ENCODE measurements around the gene GRM8. TPM values are rescaled to one million over a fixed set of nuclear protein-coding genes. Genes with fewer than 3 reads are reported as not detected.

Gene GRM8
- total RNA-seq, 4 donors from 2014 or later, result not detected

DNA sequence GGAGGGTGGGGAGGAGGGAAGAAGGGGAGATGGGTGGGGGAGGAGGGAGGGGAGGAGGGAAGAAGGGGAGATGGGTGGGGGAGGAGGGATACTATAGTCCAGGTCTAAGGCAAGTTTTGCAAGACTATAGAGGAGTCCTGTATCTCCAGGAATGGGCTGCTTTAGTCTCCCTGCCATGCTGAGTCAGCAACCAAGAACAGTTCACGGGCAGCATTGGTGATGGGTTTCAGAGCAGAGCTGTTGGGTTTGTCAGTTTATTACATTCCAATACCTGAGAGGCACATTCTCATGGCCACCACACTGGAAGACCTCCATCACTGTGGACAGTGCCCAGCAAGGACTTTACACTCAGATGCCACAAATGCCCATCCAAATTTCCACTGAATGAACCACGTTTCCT lies 212.7 kb downstream of the GRM8 start:
- H3K4me3 ChIP-seq, result no peak overlapping the region
- 75% methylated on average over 2 of the region's 2 CpGs for WGBS
- no peaks in the 10 kb centered on the region for H3K36me3 ChIP-seq
- no peak for DNase-seq (ENCODE audit: low spot score in 2 of 2)
- no peaks in the 10 kb centered on the region for H3K9me3 ChIP-seq
- no peaks in the 10 kb centered on the region for H3K4me1 ChIP-seq
- no peak overlapping the region for H3K27ac ChIP-seq
- H3K27me3 ChIP-seq, result no peaks in the 10 kb centered on the region
- TF ChIP-seq POLR2AphosphoS5 (IDR thresholded peaks at IDR 0.05), result no peak

DNA sequence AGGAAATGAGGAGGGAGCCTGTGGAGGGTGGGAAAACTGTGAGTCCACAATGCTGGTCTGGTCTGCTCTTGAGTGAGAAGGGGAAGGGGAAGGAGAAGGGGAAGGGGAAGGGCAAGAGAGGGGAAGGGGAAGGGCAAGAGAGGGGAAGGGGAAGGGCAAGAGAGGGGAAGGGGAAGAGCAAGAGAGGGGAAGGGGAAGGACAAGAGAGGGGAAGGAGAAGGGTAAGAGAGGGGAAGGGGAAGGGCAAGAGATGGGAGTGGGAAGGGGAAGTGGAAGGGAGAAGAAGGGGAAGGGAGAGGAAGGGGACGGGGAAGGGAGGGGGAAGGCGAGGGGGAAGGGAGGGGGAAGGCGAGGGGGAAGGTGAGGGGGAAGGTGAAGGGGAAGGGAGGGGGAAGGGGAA lies 213.2 kb downstream of the GRM8 start:
- Histone ChIP-seq H3K9me3 (no peaks in the 10 kb centered on the region), H3K4me1 (no peaks in the 10 kb centered on the region), H3K4me3 (no peak overlapping the region), H3K27me3 (no peaks in the 10 kb centered on the region), H3K36me3 (no peaks in the 10 kb centered on the region), H3K27ac (no peak overlapping the region)
- TF ChIP-seq POLR2A (IDR thresholded peaks at IDR 0.05) (no peak), POLR2AphosphoS5 (IDR thresholded peaks at IDR 0.05) (no peak), EP300 (IDR thresholded peaks at IDR 0.05) (no peak)
- TF ChIP-seq, protein P1, sequence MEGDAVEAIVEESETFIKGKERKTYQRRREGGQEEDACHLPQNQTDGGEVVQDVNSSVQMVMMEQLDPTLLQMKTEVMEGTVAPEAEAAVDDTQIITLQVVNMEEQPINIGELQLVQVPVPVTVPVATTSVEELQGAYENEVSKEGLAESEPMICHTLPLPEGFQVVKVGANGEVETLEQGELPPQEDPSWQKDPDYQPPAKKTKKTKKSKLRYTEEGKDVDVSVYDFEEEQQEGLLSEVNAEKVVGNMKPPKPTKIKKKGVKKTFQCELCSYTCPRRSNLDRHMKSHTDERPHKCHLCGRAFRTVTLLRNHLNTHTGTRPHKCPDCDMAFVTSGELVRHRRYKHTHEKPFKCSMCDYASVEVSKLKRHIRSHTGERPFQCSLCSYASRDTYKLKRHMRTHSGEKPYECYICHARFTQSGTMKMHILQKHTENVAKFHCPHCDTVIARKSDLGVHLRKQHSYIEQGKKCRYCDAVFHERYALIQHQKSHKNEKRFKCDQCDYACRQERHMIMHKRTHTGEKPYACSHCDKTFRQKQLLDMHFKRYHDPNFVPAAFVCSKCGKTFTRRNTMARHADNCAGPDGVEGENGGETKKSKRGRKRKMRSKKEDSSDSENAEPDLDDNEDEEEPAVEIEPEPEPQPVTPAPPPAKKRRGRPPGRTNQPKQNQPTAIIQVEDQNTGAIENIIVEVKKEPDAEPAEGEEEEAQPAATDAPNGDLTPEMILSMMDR (IDR thresholded peaks at IDR 0.05), result no peak
- WGBS, result 100% methylated on average over 1 of the region's 3 CpGs
- no peak for DNase-seq (ENCODE audit: low spot score in 2 of 2)

DNA sequence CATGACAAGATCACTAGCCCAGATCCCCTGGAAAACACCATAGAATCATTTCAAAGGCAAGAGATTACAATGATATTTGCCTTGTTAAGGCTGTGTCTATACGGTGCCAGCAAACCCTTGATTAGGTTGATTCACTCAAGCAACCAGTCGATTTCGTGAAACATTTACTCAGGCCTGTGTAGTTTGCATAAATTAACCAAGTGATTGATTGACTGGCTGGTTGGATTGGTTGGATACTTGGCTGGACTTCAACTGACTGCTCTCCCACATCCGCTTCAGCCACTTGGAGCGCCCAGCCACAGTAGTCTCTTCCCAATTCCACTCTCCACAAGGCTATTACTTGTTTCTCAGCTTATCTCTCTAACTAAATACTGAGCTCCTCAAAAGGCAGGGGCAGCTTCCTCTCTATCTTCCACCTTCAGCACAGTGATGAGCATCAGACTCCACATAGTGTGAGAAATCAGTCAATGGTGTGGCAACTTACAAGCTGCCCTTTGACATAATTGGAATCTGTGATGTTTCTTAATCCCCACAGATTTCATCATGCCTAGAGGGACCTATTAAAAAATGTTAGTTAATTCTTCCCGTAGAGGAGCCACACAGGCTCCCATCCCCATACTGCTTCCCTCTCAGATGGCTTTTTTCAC lies 217.4 kb downstream of the GRM8 start:
- no peak for DNase-seq (ENCODE audit: low spot score in 2 of 2)
- WGBS, result 85% methylated on average over 6 of the region's 6 CpGs

DNA sequence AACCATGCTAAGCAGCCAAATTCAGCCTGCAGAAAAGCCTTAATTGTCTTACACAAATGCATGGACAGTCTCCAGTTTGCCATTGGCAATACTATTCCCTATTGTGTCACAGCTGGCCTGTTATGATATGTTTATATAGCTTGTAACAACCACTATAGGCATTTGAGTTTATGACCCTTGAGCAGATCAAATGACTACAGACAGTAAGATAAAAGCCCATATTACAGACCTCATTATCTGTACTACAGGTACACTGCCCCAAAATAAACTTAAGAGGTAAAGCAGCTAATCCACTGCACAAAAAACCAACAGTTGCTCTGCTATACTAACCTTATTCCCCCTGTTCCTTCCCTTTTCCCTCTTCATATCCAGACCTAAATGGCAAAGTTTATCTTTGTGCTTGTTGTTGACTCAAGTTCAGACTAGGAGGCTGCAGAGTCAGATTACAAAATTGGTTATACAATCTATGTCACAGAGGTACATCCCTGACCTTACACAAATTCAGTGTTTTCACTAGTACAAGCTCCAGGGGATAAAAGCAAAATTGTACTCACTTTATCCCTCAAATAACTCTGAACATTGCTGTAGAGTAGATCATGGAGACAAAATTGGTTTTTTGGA lies 218.4 kb downstream of the GRM8 start:
- no peaks in the 10 kb centered on the region for H3K27me3 ChIP-seq
- TF ChIP-seq EP300 (IDR thresholded peaks at IDR 0.05) (no peak), POLR2A (IDR thresholded peaks at IDR 0.05) (no peak), POLR2AphosphoS5 (IDR thresholded peaks at IDR 0.05) (no peak)
- TF ChIP-seq, protein P1 (IDR thresholded peaks at IDR 0.05), result no peak
- no peak for DNase-seq (ENCODE audit: low spot score in 2 of 2)
- no peaks in the 10 kb centered on the region for H3K4me1 ChIP-seq
- H3K36me3 ChIP-seq, result no peaks in the 10 kb centered on the region
- H3K27ac ChIP-seq, result no peak overlapping the region
- H3K4me3 ChIP-seq, result no peak overlapping the region
- no peaks in the 10 kb centered on the region for H3K9me3 ChIP-seq

More for the DNA sequence above, 217.4 kb downstream of the GRM8 start:
- Histone ChIP-seq H3K27me3 (no peaks in the 10 kb centered on the region), H3K9me3 (no peaks in the 10 kb centered on the region), H3K4me3 (no peak overlapping the region), H3K4me1 (no peaks in the 10 kb centered on the region), H3K27ac (no peak overlapping the region), H3K36me3 (no peaks in the 10 kb centered on the region)
- TF ChIP-seq POLR2A (IDR thresholded peaks at IDR 0.05), result no peak
- TF ChIP-seq POLR2AphosphoS5 (IDR thresholded peaks at IDR 0.05), result no peak
- no peak for TF ChIP-seq EP300 (IDR thresholded peaks at IDR 0.05)
- TF ChIP-seq, protein P1 (IDR thresholded peaks at IDR 0.05), result no peak

DNA sequence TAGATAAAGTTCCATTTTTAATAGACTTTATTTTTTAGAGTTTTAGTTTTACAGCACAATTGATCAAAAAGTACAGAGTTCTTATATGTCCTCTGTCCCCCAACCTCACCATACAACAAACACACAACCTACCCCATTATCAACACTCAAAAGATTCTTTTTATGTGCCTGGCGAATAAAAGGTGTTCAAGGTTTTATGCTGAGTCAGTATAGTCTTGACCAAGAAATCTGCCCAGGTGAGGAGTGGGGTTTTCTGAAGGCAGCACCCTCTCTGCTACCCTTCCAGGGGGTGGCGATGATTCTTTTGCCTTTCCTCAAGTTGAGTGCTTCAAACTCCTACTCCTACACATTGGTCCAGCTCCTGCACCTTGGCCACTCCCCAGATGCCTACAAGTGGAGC lies 222.9 kb downstream of the GRM8 start:
- H3K9me3 ChIP-seq, result peaks cover 4% of the 10 kb centered on the region
- 89% methylated on average over 2 of the region's 2 CpGs for WGBS
- no peaks in the 10 kb centered on the region for H3K4me1 ChIP-seq
- TF ChIP-seq POLR2AphosphoS5 (IDR thresholded peaks at IDR 0.05) (no peak), EP300 (IDR thresholded peaks at IDR 0.05) (no peak), POLR2A (IDR thresholded peaks at IDR 0.05) (no peak)
- TF ChIP-seq, protein P1 (IDR thresholded peaks at IDR 0.05), result no peak
- H3K4me3 ChIP-seq, result no peak overlapping the region
- no peaks in the 10 kb centered on the region for H3K36me3 ChIP-seq
- no peak for DNase-seq (ENCODE audit: low spot score in 2 of 2)
- H3K27ac ChIP-seq, result no peak overlapping the region
- H3K27me3 ChIP-seq, result no peaks in the 10 kb centered on the region

Data from suprapubic skin (tissue), 4 donors.